ENCODE measurements around the gene LAG3.

GRCh38 chr12:6748761-6749160 is 23.6 kb upstream of the LAG3 start:
- TF ChIP-seq, protein P1, sequence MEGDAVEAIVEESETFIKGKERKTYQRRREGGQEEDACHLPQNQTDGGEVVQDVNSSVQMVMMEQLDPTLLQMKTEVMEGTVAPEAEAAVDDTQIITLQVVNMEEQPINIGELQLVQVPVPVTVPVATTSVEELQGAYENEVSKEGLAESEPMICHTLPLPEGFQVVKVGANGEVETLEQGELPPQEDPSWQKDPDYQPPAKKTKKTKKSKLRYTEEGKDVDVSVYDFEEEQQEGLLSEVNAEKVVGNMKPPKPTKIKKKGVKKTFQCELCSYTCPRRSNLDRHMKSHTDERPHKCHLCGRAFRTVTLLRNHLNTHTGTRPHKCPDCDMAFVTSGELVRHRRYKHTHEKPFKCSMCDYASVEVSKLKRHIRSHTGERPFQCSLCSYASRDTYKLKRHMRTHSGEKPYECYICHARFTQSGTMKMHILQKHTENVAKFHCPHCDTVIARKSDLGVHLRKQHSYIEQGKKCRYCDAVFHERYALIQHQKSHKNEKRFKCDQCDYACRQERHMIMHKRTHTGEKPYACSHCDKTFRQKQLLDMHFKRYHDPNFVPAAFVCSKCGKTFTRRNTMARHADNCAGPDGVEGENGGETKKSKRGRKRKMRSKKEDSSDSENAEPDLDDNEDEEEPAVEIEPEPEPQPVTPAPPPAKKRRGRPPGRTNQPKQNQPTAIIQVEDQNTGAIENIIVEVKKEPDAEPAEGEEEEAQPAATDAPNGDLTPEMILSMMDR (IDR thresholded peaks at IDR 0.05; ENCODE audit: low read depth, low read length, poor library complexity, severe bottlenecking): no peak
- no peak for TF ChIP-seq EZH2phosphoT487 (IDR thresholded peaks at IDR 0.05; ENCODE audit: borderline replicate concordance, low read length)

Data from DOHH2 (cell line).